WTC11 (cell line): ENCODE measurements around the gene NSMF. TPM values are rescaled to one million over a fixed set of nuclear protein-coding genes. Genes with fewer than 3 reads are reported as not detected.

Source experiments
- ATAC-seq: fragments of 200-7000 bp; cut with Tn5 transposase; 2 replicates; pipeline ENCODE4 v1.10.0; 2021; ENCODE audit warnings: mild to moderate bottlenecking, moderate library complexity
- CTCF ChIA-PET: fragments of 300-600 bp; sonication (Branson Sonifier 250); formaldehyde crosslinking; loops from one replicate; lab custom pipeline; 2021; ENCODE audit warnings: antibody characterized with exemption; lab: Charles Lee
- POLR2A ChIA-PET: fragments of 350-600 bp; sonication (Branson Sonifier 250); formaldehyde crosslinking; loops from one replicate; lab custom pipeline; 2021; ENCODE audit warnings: antibody characterized with exemption; lab: Charles Lee
- DNase-seq: peaks from one replicate; pipeline ENCODE4 v3.0.0; 2021; ENCODE audit warnings: low spot score
- H3K27ac Mint-ChIP-seq: 2 replicates; pipeline ENCODE4 v1.8.0; 2021; ENCODE audit warnings: mixed read lengths
- H3K27me3 Mint-ChIP-seq: 2 replicates; pipeline ENCODE4 v1.8.0; 2021; ENCODE audit warnings: low read depth, mild to moderate bottlenecking, moderate library complexity, mixed read lengths
- H3K36me3 Mint-ChIP-seq: 2 replicates; pipeline ENCODE4 v1.8.0; 2021; ENCODE audit warnings: mixed read lengths
- H3K4me1 Mint-ChIP-seq: 2 replicates; pipeline ENCODE4 v1.8.0; 2022; ENCODE audit warnings: mixed read lengths
- H3K4me3 Mint-ChIP-seq: 2 replicates; pipeline ENCODE4 v1.8.0; 2021; ENCODE audit warnings: mild to moderate bottlenecking, moderate library complexity, mixed read lengths
- H3K9me3 Mint-ChIP-seq: 2 replicates; pipeline ENCODE4 v1.8.0; 2021; ENCODE audit warnings: mixed read lengths
- ETV6 ChIP-seq: sonication (generic); formaldehyde crosslinking; IDR thresholded peaks from 2 replicates; pipeline ENCODE4 v1.8.1; 2022; ENCODE audit warnings: mild to moderate bottlenecking, missing genetic modification reagents
- IRF2 ChIP-seq: sonication (generic); formaldehyde crosslinking; IDR thresholded peaks from 2 replicates; pipeline ENCODE4 v1.8.0; 2022; ENCODE audit warnings: low read depth, missing genetic modification reagents, borderline replicate concordance
- MXD4 ChIP-seq: fragments of 250-450 bp; sonication (Bioruptor Pico); IDR thresholded peaks from 2 replicates; pipeline ENCODE4 v1.8.0; 2021; ENCODE audit warnings: mild to moderate bottlenecking, moderate library complexity, borderline replicate concordance
- PRRX2 ChIP-seq: fragments of 250-450 bp; sonication (Bioruptor Pico); IDR thresholded peaks from 2 replicates; pipeline ENCODE4 v1.8.0; 2021; ENCODE audit warnings: mild to moderate bottlenecking
- ZNF138 ChIP-seq: sonication (generic); formaldehyde crosslinking; conservative IDR thresholded peaks from 2 replicates; pipeline ENCODE4 v1.8.1; 2022; ENCODE audit warnings: mild to moderate bottlenecking, moderate library complexity, missing genetic modification reagents
- ZNF219 ChIP-seq: sonication (generic); formaldehyde crosslinking; IDR thresholded peaks from 2 replicates; pipeline ENCODE4 v1.8.0; 2023; ENCODE audit warnings: missing genetic modification reagents, mild to moderate bottlenecking, borderline replicate concordance
- ZNF416 ChIP-seq: fragments of 250-450 bp; sonication (Bioruptor Pico); IDR thresholded peaks from 2 replicates; pipeline ENCODE4 v1.9.0; 2021; ENCODE audit warnings: mild to moderate bottlenecking, inconsistent platforms
- total RNA-seq: library from RNA; stranded (reverse); gene quantifications from 3 replicates; pipeline ENCODE4 v1.2.3, GENCODE V29; 2021
- TF ChIP-seq, protein P1 (sequence below): sonication (generic); formaldehyde crosslinking; IDR thresholded peaks from 2 replicates; pipeline ENCODE4 v1.8.1; 2022; ENCODE audit warnings: low read depth, missing genetic modification reagents, borderline replicate concordance
- TF ChIP-seq, protein P2 (sequence below): fragments of 200-600 bp; IDR thresholded peaks from 2 replicates; pipeline ENCODE4 v1.8.0; 2022; ENCODE audit warnings: antibody characterized with exemption
- TF ChIP-seq, protein P3 (sequence below): sonication (generic); formaldehyde crosslinking; IDR thresholded peaks from 2 replicates; pipeline ENCODE4 v1.8.1; 2022; ENCODE audit warnings: mild to moderate bottlenecking, moderate library complexity, missing genetic modification reagents
- TF ChIP-seq, protein P4 (sequence below): sonication (generic); formaldehyde crosslinking; IDR thresholded peaks from 2 replicates; pipeline ENCODE4 v1.8.0; 2022; ENCODE audit warnings: mild to moderate bottlenecking, missing genetic modification reagents
- TF ChIP-seq, protein P5 (sequence below): sonication (generic); formaldehyde crosslinking; conservative IDR thresholded peaks from 2 replicates; pipeline ENCODE4 v1.8.1; 2023; ENCODE audit warnings: mild to moderate bottlenecking, low read depth, missing genetic modification reagents, moderate library complexity
- TF ChIP-seq, protein P6 (sequence below): fragments of 250-450 bp; sonication (Bioruptor Pico); IDR thresholded peaks from 2 replicates; pipeline ENCODE4 v1.8.0; 2021; ENCODE audit warnings: mild to moderate bottlenecking

Gene NSMF
- total RNA-seq, 1 experiment from 2014 or later, result 61.9 TPM

DNA sequence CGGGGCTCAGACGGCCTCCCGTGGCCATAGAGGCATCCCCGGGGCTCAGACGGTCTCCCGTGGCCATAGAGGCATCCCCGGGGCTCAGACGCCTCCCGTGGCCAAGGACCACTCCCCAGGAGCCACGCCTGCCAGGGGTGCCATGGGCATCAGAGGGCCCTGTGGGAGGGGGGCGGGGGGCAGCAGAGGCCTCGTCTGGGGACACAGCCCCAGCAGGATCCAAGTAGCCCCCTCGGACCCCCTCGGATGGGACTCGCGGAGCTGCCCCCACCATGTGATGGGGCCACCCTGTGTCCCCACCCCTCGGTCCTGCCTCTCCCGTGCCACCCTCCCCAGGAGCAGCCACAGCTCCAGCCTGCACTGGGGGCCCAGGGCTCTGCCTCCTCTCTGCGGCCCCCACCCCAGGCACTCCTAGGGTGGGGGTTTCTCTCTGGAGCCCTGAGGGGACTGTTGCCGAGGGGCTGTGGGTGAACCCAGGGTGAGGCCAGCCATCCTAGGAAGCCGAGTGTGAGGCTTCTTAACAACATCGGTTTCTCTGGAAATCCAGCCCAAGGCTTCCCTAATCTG is 20.5 kb downstream of the NSMF start:
- TF ChIP-seq PRRX2 (CRISPR knock-in tag) (no peak), ETV6 (no peak), MXD4 (CRISPR knock-in tag) (no peak), ZNF138 (CRISPR knock-in tag) (no peak), ZNF416 (no peak), IRF2 (CRISPR knock-in tag) (no peak), ZNF219 (CRISPR knock-in tag) (no peak)
- TF ChIP-seq, protein P1, sequence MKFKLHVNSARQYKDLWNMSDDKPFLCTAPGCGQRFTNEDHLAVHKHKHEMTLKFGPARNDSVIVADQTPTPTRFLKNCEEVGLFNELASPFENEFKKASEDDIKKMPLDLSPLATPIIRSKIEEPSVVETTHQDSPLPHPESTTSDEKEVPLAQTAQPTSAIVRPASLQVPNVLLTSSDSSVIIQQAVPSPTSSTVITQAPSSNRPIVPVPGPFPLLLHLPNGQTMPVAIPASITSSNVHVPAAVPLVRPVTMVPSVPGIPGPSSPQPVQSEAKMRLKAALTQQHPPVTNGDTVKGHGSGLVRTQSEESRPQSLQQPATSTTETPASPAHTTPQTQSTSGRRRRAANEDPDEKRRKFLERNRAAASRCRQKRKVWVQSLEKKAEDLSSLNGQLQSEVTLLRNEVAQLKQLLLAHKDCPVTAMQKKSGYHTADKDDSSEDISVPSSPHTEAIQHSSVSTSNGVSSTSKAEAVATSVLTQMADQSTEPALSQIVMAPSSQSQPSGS, result no peak
- TF ChIP-seq, protein P2, sequence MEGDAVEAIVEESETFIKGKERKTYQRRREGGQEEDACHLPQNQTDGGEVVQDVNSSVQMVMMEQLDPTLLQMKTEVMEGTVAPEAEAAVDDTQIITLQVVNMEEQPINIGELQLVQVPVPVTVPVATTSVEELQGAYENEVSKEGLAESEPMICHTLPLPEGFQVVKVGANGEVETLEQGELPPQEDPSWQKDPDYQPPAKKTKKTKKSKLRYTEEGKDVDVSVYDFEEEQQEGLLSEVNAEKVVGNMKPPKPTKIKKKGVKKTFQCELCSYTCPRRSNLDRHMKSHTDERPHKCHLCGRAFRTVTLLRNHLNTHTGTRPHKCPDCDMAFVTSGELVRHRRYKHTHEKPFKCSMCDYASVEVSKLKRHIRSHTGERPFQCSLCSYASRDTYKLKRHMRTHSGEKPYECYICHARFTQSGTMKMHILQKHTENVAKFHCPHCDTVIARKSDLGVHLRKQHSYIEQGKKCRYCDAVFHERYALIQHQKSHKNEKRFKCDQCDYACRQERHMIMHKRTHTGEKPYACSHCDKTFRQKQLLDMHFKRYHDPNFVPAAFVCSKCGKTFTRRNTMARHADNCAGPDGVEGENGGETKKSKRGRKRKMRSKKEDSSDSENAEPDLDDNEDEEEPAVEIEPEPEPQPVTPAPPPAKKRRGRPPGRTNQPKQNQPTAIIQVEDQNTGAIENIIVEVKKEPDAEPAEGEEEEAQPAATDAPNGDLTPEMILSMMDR, result no peak
- TF ChIP-seq, protein P3, sequence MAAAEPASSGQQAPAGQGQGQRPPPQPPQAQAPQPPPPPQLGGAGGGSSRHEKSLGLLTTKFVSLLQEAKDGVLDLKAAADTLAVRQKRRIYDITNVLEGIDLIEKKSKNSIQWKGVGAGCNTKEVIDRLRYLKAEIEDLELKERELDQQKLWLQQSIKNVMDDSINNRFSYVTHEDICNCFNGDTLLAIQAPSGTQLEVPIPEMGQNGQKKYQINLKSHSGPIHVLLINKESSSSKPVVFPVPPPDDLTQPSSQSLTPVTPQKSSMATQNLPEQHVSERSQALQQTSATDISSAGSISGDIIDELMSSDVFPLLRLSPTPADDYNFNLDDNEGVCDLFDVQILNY (CRISPR knock-in tag), result no peak
- TF ChIP-seq, protein P4, sequence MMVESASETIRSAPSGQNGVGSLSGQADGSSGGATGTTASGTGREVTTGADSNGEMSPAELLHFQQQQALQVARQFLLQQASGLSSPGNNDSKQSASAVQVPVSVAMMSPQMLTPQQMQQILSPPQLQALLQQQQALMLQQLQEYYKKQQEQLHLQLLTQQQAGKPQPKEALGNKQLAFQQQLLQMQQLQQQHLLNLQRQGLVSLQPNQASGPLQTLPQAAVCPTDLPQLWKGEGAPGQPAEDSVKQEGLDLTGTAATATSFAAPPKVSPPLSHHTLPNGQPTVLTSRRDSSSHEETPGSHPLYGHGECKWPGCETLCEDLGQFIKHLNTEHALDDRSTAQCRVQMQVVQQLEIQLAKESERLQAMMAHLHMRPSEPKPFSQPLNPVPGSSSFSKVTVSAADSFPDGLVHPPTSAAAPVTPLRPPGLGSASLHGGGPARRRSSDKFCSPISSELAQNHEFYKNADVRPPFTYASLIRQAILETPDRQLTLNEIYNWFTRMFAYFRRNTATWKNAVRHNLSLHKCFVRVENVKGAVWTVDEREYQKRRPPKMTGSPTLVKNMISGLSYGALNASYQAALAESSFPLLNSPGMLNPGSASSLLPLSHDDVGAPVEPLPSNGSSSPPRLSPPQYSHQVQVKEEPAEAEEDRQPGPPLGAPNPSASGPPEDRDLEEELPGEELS (CRISPR knock-in tag), result no peak
- Mint-ChIP-seq H3K4me1 (peaks cover 2% of the 10 kb centered on the region; the same call in 1 of the 2 replicates), H3K27ac (no peak overlapping the region), H3K36me3 (no peaks in the 10 kb centered on the region), H3K4me3 (no peak overlapping the region), H3K27me3 (no peaks in the 10 kb centered on the region; the same call in 1 of the 2 replicates), H3K9me3 (no peaks in the 10 kb centered on the region)
- ATAC-seq (no peak), DNase-seq (no peak)
- POLR2A ChIA-PET, result no interaction called here
- CTCF ChIA-PET, result no interaction called here

DNA sequence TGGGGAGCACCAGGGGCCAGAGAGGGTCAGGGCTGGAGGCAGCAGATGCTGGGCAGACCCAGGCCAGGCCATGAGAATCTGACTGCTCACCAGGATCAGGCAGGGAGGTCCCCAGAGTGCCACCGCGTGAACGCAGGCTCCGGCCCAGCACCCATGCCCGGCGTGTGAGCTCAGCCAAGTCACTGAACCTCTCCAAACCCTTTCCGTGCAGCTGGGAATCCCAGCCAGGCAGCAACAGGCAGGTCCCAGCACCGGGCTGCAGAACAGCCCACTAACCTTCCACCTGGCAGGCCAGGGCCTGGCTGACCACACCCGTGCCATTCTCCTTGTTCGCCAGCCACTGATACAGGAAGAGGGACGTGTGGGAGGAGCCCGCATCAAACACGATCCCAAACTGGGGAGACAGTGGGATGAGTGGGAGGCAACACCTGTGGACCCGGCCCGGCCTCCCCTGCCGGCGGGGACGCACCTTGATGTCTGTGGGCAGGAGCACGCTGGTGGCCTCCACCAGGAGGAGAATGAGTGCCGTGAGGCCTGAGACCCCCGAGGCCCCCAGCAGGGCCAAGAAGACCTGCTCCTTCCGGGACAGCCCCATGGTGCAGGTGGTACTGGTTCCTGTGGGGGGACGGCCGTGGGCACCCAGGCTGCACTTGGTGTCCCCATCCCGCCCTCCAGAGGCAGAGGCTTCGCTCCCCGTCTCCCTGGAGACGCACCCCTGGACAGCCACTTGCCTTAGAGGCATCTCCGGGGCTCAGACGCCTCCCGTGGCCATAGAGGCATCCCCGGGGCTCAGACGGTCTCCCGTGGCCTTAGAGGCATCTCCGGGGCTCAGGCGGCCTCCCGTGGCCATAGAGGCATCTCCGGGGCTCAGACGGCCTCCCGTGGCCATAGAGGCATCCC is 21.2 kb downstream of the NSMF start:
- ChIA-PET CTCF (interaction anchor here (1.2 to 1.8 kb wide), 3 partner anchors 15 to 151 kb away, joined by 3 to 14 read pairs (median 3); partner anchors contain the start of genes EXD3, NOXA1 and NRARP), POLR2A (interaction anchor here (0.6 kb wide), 1 partner anchor 104 kb away, joined by 3 read pairs; no protein-coding TSS in a partner anchor)
- TF ChIP-seq, protein P5, sequence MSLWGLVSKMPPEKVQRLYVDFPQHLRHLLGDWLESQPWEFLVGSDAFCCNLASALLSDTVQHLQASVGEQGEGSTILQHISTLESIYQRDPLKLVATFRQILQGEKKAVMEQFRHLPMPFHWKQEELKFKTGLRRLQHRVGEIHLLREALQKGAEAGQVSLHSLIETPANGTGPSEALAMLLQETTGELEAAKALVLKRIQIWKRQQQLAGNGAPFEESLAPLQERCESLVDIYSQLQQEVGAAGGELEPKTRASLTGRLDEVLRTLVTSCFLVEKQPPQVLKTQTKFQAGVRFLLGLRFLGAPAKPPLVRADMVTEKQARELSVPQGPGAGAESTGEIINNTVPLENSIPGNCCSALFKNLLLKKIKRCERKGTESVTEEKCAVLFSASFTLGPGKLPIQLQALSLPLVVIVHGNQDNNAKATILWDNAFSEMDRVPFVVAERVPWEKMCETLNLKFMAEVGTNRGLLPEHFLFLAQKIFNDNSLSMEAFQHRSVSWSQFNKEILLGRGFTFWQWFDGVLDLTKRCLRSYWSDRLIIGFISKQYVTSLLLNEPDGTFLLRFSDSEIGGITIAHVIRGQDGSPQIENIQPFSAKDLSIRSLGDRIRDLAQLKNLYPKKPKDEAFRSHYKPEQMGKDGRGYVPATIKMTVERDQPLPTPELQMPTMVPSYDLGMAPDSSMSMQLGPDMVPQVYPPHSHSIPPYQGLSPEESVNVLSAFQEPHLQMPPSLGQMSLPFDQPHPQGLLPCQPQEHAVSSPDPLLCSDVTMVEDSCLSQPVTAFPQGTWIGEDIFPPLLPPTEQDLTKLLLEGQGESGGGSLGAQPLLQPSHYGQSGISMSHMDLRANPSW (CRISPR knock-in tag), result no peak
- TF ChIP-seq, protein P6, sequence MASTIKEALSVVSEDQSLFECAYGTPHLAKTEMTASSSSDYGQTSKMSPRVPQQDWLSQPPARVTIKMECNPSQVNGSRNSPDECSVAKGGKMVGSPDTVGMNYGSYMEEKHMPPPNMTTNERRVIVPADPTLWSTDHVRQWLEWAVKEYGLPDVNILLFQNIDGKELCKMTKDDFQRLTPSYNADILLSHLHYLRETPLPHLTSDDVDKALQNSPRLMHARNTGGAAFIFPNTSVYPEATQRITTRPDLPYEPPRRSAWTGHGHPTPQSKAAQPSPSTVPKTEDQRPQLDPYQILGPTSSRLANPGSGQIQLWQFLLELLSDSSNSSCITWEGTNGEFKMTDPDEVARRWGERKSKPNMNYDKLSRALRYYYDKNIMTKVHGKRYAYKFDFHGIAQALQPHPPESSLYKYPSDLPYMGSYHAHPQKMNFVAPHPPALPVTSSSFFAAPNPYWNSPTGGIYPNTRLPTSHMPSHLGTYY (CRISPR knock-in tag), result no peak
- ATAC-seq, result no peak
- no peak overlapping the region for H3K4me3 Mint-ChIP-seq
- no peaks in the 10 kb centered on the region for H3K9me3 Mint-ChIP-seq
- no peaks in the 10 kb centered on the region for H3K36me3 Mint-ChIP-seq
- no peaks in the 10 kb centered on the region; the same call in 1 of the 2 replicates for H3K27me3 Mint-ChIP-seq
- peaks cover 2% of the 10 kb centered on the region; the same call in 1 of the 2 replicates for H3K4me1 Mint-ChIP-seq
- no peak for DNase-seq
- no peak overlapping the region for H3K27ac Mint-ChIP-seq
